PC-3 (cell line): ENCODE measurements around the gene RFC2. TPM values are rescaled to one million over a fixed set of nuclear protein-coding genes. Genes with fewer than 3 reads are reported as not detected.
A peak's percentile ranks its signal among the peaks of the same experiment; 100 is the strongest.

Source experiments
- ATAC-seq: fragments of 200-7000 bp; cut with Tn5 transposase; 2 replicates; pipeline ENCODE4 v1.9.1; 2020; ENCODE audit warnings: mild to moderate bottlenecking, moderate library complexity
- BruUV-seq: library from RNA; stranded (reverse); fragments of 400-500 nt; replicated peaks from 2 replicates; lab custom pipeline; 2021; lab: Mats Ljungman, UMichigan
- CTCF ChIA-PET: fragments of 300-600 bp; sonication (Branson Sonifier 250); formaldehyde crosslinking; loops from one replicate; lab custom pipeline; 2022; ENCODE audit warnings: antibody characterized with exemption; lab: Charles Lee
- POLR2A ChIA-PET: fragments of 300-600 bp; sonication (Branson Sonifier 250); formaldehyde crosslinking; loops from one replicate; lab custom pipeline; 2022; ENCODE audit warnings: antibody characterized with exemption; ENCODE audit not compliant: unreplicated experiment; lab: Charles Lee
- DNase-seq: peaks from one replicate; pipeline ENCODE4 v3.0.0-alpha.2; 2015
- H2AFZ ChIP-seq: fragments of 300-600 bp; sonication (generic); 2 replicates; pipeline ENCODE4 v1.6.0; 2016; ENCODE audit warnings: antibody characterized with exemption, low read length
- H3F3A ChIP-seq: fragments of 300-600 bp; sonication (generic); one replicate; pipeline ENCODE4 v1.6.0; 2017; ENCODE audit warnings: antibody characterized with exemption, low read length, control low read depth, mild to moderate bottlenecking; ENCODE audit not compliant: unreplicated experiment
- H3K27ac ChIP-seq: fragments of 300-600 bp; sonication (generic); 2 replicates; pipeline ENCODE4 v1.5.1; 2016; ENCODE audit warnings: mild to moderate bottlenecking, low read length
- H3K27me3 ChIP-seq: fragments of 300-600 bp; sonication (generic); 2 replicates; pipeline ENCODE4 v1.6.1; 2016; ENCODE audit warnings: low read length, mixed read lengths
- H3K36me3 ChIP-seq: fragments of 300-600 bp; sonication (generic); 2 replicates; pipeline ENCODE4 v1.6.1; 2016; ENCODE audit warnings: low read depth, mixed run types, low read length, mixed read lengths
- H3K4me1 ChIP-seq: fragments of 300-600 bp; sonication (generic); 2 replicates; pipeline ENCODE4 v1.5.1; 2016; ENCODE audit warnings: low read length; ENCODE audit not compliant: insufficient read depth
- H3K4me2 ChIP-seq: fragments of 300-600 bp; sonication (generic); 2 replicates; pipeline ENCODE4 v1.6.0; 2016; ENCODE audit warnings: low read length
- H3K4me3 ChIP-seq: fragments of 300-600 bp; sonication (generic); 2 replicates; pipeline ENCODE4 v1.5.1; 2016; ENCODE audit warnings: mild to moderate bottlenecking, low read length, mixed read lengths
- H3K79me2 ChIP-seq: fragments of 300-600 bp; sonication (generic); 2 replicates; pipeline ENCODE4 v1.6.1; 2017; ENCODE audit warnings: low read length, mixed read lengths
- H3K9ac ChIP-seq: fragments of 300-600 bp; sonication (generic); 2 replicates; pipeline ENCODE4 v1.6.0; 2016; ENCODE audit warnings: mild to moderate bottlenecking, low read length
- H3K9me2 ChIP-seq: fragments of 300-600 bp; sonication (generic); replicated peaks from 2 replicates; pipeline ENCODE4 v1.6.1; 2016; ENCODE audit warnings: mixed run types, low read length, mixed read lengths
- H3K9me3 ChIP-seq: fragments of 300-600 bp; sonication (generic); 2 replicates; pipeline ENCODE4 v1.6.1; 2016; ENCODE audit warnings: low read length, mixed read lengths
- H4K20me1 ChIP-seq: fragments of 300-600 bp; sonication (generic); 2 replicates; pipeline ENCODE4 v1.6.1; 2016; ENCODE audit warnings: low read length, mixed read lengths
- CTCF ChIP-seq: fragments of 300-600 bp; sonication (generic); conservative IDR thresholded peaks from 2 replicates; pipeline ENCODE4 v1.5.1; 2017; ENCODE audit warnings: antibody characterized with exemption, low read depth, mild to moderate bottlenecking, low read length
- EZH2 ChIP-seq: fragments of 300-600 bp; sonication (generic); IDR thresholded peaks from one replicate; pipeline ENCODE4 v1.6.1; 2017; ENCODE audit warnings: antibody characterized with exemption, mild to moderate bottlenecking, low read length; ENCODE audit not compliant: unreplicated experiment
- EZH2phosphoT487 ChIP-seq: fragments of 300-600 bp; sonication (generic); IDR thresholded peaks from 2 replicates; pipeline ENCODE4 v1.6.1; 2018; ENCODE audit warnings: mild to moderate bottlenecking, antibody characterized with exemption, low read length, borderline replicate concordance
- intact Hi-C: fragments of 100-400 bp; cut with micrococcal nuclease; formaldehyde crosslinking; loops from 2 replicates; pipeline ENCODE4 v1.9.0; 2023
- total RNA-seq: library from RNA; depleted of rRNA; stranded (reverse); fragments of >200 nt; gene quantifications from 2 replicates; pipeline ENCODE4 v1.2.3, GENCODE V29; 2014

The RFC2 gene
- total RNA-seq, 1 experiment from 2014 or later: 60.4 TPM

- no peaks in the 10 kb centered on the region for H3K27me3 ChIP-seq
- no peaks in the 10 kb centered on the region for H3K79me2 ChIP-seq
- POLR2A ChIA-PET: no interaction called here
- peak overlapping the region; percentile 66 for H3K9ac ChIP-seq
- CTCF ChIA-PET: interaction anchor here (0.5 kb wide), 2 partner anchors 10 to 71 kb away, joined by 4 to 5 read pairs; no protein-coding TSS in a partner anchor
- H3K4me2 ChIP-seq: peak overlapping the region; percentile 47
- no peaks in the 10 kb centered on the region for H3F3A ChIP-seq
- intact Hi-C loops: loop anchor here (10.0 kb wide), 1 partner anchor 82 kb away; no protein-coding TSS in a partner anchor
- H3K4me3 ChIP-seq: no peak overlapping the region
- peak overlapping the region; percentile 95 for H3K27ac ChIP-seq
- no peaks in the 10 kb centered on the region for H3K9me2 ChIP-seq
- peak overlapping the region; percentile 88 for H2AFZ ChIP-seq
- no peaks in the 10 kb centered on the region for H3K36me3 ChIP-seq
- DNase-seq: peak; percentile 77
- no peaks in the 10 kb centered on the region for H4K20me1 ChIP-seq
- H3K4me1 ChIP-seq: peaks cover 17% of the 10 kb centered on the region
- H3K9me3 ChIP-seq: no peaks in the 10 kb centered on the region
- BruUV-seq: no TSS peak
- peak; percentile 73 for ATAC-seq
- TF ChIP-seq EZH2phosphoT487: no peak
- no peak for TF ChIP-seq EZH2
- no peak for TF ChIP-seq CTCF
Observed at GRCh38 chr7:74272305-74273038, 18.3 kb upstream of the RFC2 start.

- Histone ChIP-seq H4K20me1 (no peaks in the 10 kb centered on the region), H3K4me2 (no peak overlapping the region), H3K4me1 (peaks cover 17% of the 10 kb centered on the region), H3K27ac (peak overlapping the region; percentile 95), H3K9me2 (no peaks in the 10 kb centered on the region), H3K9me3 (no peaks in the 10 kb centered on the region), H2AFZ (no peak overlapping the region), H3K4me3 (no peak overlapping the region), H3K9ac (no peak overlapping the region), H3F3A (no peaks in the 10 kb centered on the region), H3K27me3 (no peaks in the 10 kb centered on the region), H3K36me3 (no peaks in the 10 kb centered on the region), H3K79me2 (no peaks in the 10 kb centered on the region)
- TF ChIP-seq CTCF (no peak), EZH2phosphoT487 (no peak), EZH2 (no peak)
- ATAC-seq (no peak), DNase-seq (no peak)
- intact Hi-C loops: loop anchor here (10.0 kb wide), 1 partner anchor 83 kb away; no protein-coding TSS in a partner anchor
- no TSS peak for BruUV-seq
- CTCF ChIA-PET: no interaction called here
- POLR2A ChIA-PET: no interaction called here
Observed at GRCh38 chr7:74271742-74272141, 17.5 kb upstream of the RFC2 start.

- BruUV-seq: no TSS peak
- ChIA-PET CTCF (no interaction called here), POLR2A (interaction anchor here (0.5 kb wide), 1 partner anchor 20 kb away, joined by 3 read pairs; the partner anchor contains the start of gene CLIP2)
- TF ChIP-seq EZH2phosphoT487 (no peak), CTCF (no peak), EZH2 (no peak)
- H3K9me2 ChIP-seq: no peaks in the 10 kb centered on the region
- H3K4me1 ChIP-seq: peaks cover 17% of the 10 kb centered on the region
- no peaks in the 10 kb centered on the region for H4K20me1 ChIP-seq
- H2AFZ ChIP-seq: peak overlapping the region; percentile 99
- H3K9me3 ChIP-seq: no peaks in the 10 kb centered on the region
- no peaks in the 10 kb centered on the region for H3K27me3 ChIP-seq
- no peaks in the 10 kb centered on the region for H3F3A ChIP-seq
- no peaks in the 10 kb centered on the region for H3K79me2 ChIP-seq
- peak overlapping the region; percentile 79 for H3K4me3 ChIP-seq
- intact Hi-C loops: loop anchor here (1.0 to 10.0 kb wide), 3 partner anchors 19 to 85 kb away; partner anchors contain the start of gene CLIP2
- H3K27ac ChIP-seq: no peak overlapping the region
- H3K36me3 ChIP-seq: no peaks in the 10 kb centered on the region
- H3K4me2 ChIP-seq: peak overlapping the region; percentile 98
- DNase-seq (peak; percentile 75), ATAC-seq (peak; percentile 75)
- peak overlapping the region; percentile 44; the same call in 1 of the 2 replicates for H3K9ac ChIP-seq
Observed at GRCh38 chr7:74269757-74270277, 15.6 kb upstream of the RFC2 start.
